ENCODE results near the gene TSEN34.
"Not testable (repeated sequence)": the region's sequence is repeated elsewhere in the genome, so short reads cannot be mapped to it uniquely, and the experiment has no call there.

DNA sequence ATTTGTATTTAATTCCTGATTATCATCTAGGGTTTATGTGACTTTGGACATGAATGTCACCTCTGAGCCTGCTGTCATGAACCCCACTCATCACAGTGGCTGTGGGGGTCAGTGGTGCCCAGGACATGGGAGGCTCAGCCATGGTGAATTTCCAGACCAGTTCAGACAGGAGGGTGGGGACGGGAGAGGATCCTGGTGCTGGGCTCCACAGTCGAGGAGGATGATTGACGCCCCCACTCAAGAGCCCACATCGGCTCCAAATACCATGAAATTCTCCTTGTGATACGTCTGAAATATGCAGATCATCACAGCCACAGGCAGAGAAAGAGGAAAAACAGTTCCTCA is 32.8 kb downstream of the TSEN34 start:
- TF ChIP-seq, protein P1, sequence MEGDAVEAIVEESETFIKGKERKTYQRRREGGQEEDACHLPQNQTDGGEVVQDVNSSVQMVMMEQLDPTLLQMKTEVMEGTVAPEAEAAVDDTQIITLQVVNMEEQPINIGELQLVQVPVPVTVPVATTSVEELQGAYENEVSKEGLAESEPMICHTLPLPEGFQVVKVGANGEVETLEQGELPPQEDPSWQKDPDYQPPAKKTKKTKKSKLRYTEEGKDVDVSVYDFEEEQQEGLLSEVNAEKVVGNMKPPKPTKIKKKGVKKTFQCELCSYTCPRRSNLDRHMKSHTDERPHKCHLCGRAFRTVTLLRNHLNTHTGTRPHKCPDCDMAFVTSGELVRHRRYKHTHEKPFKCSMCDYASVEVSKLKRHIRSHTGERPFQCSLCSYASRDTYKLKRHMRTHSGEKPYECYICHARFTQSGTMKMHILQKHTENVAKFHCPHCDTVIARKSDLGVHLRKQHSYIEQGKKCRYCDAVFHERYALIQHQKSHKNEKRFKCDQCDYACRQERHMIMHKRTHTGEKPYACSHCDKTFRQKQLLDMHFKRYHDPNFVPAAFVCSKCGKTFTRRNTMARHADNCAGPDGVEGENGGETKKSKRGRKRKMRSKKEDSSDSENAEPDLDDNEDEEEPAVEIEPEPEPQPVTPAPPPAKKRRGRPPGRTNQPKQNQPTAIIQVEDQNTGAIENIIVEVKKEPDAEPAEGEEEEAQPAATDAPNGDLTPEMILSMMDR (IDR thresholded peaks at IDR 0.05), result not testable (repeated sequence)
- not testable (repeated sequence) for TF ChIP-seq POLR2A (IDR thresholded peaks at IDR 0.05)

All from lower leg skin (tissue), 3 donors.